Mesodermal cell (in vitro differentiated cells): Measurements from ENCODE around the gene IRF8.
"Not testable (repeated sequence)": the region's sequence is repeated elsewhere in the genome, so short reads cannot be mapped to it uniquely, and the experiment has no call there.

Source experiments
- H3K27ac ChIP-seq: 2 replicates; pipeline ENCODE4 v1.7.0; 2013; ENCODE audit warnings: mild to moderate bottlenecking, low read depth, low read length, moderate library complexity; ENCODE audit not compliant: severe bottlenecking
- H3K36me3 ChIP-seq: 2 replicates; pipeline ENCODE4 v1.7.1; 2013; ENCODE audit warnings: mild to moderate bottlenecking, low read length, moderate library complexity; ENCODE audit not compliant: control insufficient read depth, insufficient read depth
- H3K4me1 ChIP-seq: one replicate; pipeline ENCODE4 v1.7.1; 2013; ENCODE audit warnings: mild to moderate bottlenecking, low read length; ENCODE audit not compliant: insufficient read depth, control insufficient read depth, poor library complexity, severe bottlenecking
- H3K4me3 ChIP-seq: 2 replicates; pipeline ENCODE4 v1.7.0; 2013; ENCODE audit warnings: low read length, control low read depth, mild to moderate bottlenecking; ENCODE audit not compliant: insufficient read depth, poor library complexity, severe bottlenecking; ENCODE audit errors: extremely low read depth
- H3K9me3 ChIP-seq: 2 replicates; pipeline ENCODE4 v1.7.1; 2013; ENCODE audit warnings: mild to moderate bottlenecking, low read length, moderate library complexity; ENCODE audit not compliant: control insufficient read depth
- WGBS, 2 experiments: methylation state at CpG; one replicate each; pipeline ENCODE4 v1.1.5; 2013; ENCODE audit warnings: missing lambda C conversion rate in 2 of 2; ENCODE audit not compliant: insufficient coverage in 2 of 2; 5-methylcytosine and 5-hydroxymethylcytosine counted together

The IRF8 gene

DNA sequence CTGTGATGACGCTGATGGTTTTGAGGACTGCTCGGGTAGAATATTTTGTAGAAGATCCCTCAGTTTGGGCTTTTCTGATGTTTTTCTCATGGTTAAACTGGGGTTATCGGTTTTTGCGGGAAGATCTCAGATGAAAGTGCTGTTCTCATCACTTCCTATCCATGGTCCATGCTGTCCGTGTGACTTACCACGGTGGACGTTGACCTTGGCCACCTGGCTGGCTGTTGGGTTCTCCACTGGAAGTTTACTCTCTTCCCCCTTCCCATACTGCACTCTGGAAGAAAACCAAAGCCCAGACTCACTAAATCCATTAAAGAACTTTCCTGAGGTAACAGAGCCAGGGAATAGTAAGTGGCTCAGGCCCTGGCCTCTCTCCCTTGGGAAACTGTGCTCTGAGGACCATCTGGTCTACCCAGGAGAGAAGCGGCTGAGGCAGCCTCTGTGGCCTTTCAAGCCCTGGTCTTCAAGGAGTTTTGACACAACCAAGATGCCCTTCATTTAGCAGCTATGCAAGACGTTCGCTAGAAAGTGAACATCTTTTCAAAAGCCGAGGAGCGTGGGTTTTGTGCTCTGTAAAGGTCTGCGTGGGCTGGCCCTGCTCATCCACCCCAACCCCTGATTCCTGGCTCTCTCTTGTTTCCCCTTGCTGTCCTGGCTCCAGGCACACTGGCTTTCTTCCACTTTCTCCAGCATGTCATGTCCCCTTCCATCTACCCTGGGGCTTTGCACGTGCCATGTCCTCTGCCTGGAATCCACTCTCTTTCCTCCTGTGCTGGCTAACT is 43.1 kb downstream of the IRF8 start:
- Histone ChIP-seq H3K27ac (no peak overlapping the region), H3K36me3 (no peaks in the 10 kb centered on the region), H3K4me1 (no peaks in the 10 kb centered on the region), H3K9me3 (no peaks in the 10 kb centered on the region), H3K4me3 (no peak overlapping the region)
- 70 to 73% methylated on average over 14 of the region's 14 CpGs for WGBS, 2 experiments

DNA sequence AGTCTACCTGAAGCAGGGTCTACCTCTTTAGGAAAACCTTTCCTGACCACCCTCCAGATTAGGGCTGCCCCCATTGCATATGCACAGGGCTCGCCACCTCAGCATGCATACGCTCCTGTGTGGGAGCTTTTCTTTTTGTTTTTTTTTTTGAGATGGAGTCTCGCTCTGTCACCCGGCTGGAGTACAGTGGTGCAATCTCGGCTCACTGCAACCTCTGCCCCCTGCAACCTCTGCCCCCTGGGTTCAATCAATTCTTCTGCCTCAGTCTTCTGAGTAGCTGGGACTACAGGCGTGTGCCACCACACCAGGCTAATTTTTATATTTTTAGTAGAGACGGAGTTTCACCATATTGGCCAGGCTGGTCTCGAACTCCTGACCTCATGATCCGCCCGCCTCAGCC is 43.7 kb downstream of the IRF8 start:
- 82 to 100% methylated on average over 3 to 7 of the region's 10 CpGs for WGBS, 2 experiments
- not testable (repeated sequence) for H3K9me3 ChIP-seq, H3K4me1 ChIP-seq, H3K4me3 ChIP-seq, H3K36me3 ChIP-seq, H3K27ac ChIP-seq

DNA sequence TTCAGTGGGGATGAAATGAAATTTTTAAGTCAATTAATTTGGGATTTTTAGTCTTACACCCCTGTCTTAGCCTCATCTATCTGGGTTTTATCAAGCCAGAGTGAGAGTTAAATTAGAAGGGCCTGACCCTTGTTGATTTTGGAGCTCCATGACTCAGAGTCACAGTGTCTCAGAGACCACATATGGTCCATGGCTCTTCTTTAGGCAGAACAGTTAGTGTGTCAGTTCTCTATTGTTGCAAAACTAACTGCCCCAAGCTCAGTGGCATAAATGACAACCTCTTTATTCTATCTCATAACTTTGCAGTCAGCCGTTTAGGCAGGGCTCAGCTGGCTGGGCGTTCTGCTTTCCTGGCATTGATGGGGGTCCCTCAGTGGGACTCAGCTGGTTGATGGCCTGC is 44.7 kb downstream of the IRF8 start:
- H3K36me3 ChIP-seq: no peaks in the 10 kb centered on the region
- H3K9me3 ChIP-seq: no peaks in the 10 kb centered on the region
- H3K27ac ChIP-seq: no peak overlapping the region
- WGBS, 2 experiments: 62% methylated on average over 2 of the region's 2 CpGs; no CpG with 5 or more reads in 1 of the 2 experiments
- no peaks in the 10 kb centered on the region for H3K4me1 ChIP-seq
- H3K4me3 ChIP-seq: no peak overlapping the region

DNA sequence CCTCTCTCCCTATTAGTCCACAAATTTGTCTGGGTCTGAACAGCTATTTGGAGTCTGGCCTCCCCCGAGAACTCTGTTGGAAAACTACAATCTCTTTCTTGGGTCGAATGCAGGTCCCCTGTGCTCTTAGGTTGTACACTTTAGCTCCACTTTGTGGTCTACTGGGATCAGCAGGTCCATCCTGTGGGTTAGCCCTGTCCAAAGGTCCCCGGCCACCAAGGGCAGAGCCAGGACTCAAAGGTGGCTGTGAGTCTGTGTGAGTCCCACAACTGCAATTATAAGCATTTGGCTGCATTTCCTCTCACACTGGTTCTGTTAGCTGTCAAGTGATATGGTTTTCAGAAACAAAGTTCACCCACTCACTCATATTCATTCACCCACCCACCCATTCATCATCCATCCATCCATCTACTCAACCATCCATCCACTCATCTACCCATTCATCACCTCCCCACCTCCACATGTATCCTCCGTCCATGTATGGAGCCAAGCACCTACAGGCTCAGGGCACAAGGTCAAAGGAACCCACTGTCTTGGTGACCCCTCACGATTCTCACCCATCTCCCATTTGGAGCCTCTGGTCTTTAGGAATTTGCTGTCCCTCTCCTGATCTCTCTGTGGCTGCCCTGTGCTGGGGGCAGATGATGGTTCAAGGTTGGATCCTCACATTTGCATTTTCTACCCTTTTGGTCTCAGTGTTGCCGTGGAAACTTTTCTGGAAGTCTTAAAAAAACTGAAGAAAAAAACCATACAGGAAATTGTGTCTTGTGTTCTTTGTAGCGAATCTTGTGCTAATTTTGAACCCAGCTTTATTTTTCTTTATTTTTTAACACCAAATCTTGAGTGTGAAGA is 45.8 kb downstream of the IRF8 start:
- Histone ChIP-seq H3K4me3 (no peak overlapping the region), H3K36me3 (no peaks in the 10 kb centered on the region), H3K27ac (no peak overlapping the region), H3K9me3 (no peaks in the 10 kb centered on the region), H3K4me1 (no peaks in the 10 kb centered on the region)
- 88 to 91% methylated on average over 3 to 4 of the region's 7 CpGs for WGBS, 2 experiments

DNA sequence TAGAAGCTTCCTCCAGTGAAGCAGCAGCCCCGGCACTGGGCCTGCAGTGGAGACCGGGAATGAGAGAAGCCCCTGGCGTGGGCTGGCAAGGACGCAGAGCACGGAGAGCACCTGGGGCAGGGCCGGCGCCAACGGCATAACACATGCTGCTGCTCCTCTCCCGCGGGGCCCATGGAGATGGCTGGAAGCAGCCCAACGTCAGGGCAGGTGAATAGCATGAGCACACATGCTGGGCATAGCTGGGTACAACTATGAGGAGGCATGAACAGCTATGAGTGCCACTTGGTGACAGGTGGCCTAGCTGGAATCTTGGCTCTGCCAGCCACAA is 46.4 kb downstream of the IRF8 start:
- H3K4me1 ChIP-seq: no peaks in the 10 kb centered on the region
- no peaks in the 10 kb centered on the region for H3K9me3 ChIP-seq
- WGBS, 2 experiments: 93 to 95% methylated on average over 7 to 11 of the region's 11 CpGs
- H3K27ac ChIP-seq: no peak overlapping the region
- no peaks in the 10 kb centered on the region for H3K36me3 ChIP-seq
- no peak overlapping the region for H3K4me3 ChIP-seq

DNA sequence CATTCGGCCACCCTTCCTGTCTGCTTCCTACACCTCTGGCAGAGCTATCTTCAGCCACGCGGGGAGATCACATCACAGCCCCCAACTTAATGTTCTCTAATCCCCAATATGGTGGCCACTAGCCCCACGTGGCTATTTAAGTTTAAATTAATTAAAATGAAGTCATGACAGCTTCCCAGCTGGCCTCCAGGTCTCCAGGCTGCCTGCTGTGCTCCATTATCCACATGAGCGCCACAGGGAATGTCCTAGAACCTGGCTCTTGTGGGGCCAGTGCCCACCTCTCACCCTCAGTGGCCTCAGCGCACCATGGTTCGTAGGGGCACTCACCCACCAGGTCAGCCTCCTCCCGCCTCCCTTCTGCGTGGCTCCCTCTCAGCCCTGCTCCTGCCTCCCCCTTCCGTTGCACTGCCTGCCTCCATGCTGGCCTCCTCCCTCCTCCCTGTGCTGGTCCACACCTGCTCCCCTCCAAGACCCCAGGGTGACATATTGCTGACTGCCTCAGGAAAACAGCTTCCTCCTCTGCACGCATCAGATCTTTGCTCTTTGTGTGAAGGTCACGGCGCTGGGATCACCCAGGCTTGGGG is 47.7 kb downstream of the IRF8 start:
- H3K27ac ChIP-seq: no peak overlapping the region
- no peaks in the 10 kb centered on the region for H3K36me3 ChIP-seq
- H3K4me1 ChIP-seq: no peaks in the 10 kb centered on the region
- H3K9me3 ChIP-seq: no peaks in the 10 kb centered on the region
- WGBS, 2 experiments: 83 to 92% methylated on average over 10 of the region's 13 CpGs
- no peak overlapping the region for H3K4me3 ChIP-seq

DNA sequence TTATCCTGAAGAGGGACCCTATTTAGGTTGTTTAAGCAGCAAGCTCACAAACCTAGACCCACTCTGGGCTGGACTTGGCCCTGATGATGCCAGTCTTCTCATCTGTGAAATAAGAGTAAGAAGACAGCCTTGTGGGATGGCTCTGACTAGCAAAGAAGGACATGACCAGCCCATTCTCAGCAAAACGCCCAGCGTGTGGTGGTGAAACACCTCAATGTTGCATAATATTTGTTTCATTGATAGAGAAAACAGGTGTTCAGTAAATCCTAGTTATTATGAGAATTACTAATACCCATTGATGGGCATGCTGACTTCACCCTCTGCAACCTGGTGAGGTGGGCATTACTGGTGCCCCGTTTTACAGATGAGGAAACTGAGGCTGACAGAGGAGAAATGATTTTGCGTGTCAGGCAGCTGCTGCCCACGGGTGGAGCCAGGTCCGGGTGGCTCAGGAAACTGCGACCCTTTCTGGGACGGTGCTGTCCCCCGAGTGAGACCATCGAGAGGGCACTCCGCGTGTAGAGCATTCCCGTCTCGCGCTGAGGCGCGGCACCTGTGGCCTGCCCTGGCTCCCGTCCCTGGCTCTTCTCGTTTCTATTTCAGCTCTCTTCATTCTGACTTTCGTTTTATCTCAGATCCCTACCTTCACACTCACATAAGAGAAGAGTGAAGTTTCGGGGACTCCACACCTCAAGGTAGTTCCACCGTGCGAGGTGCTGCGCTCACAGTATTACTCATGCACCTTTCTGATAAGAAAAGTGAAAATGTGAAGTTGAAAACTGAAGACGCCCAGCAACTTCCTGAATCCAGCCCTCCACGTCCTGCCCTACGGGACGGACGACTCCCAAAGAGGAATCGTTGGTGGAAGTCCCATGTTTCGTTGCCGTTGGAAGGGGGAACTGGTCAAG is 48.5 kb downstream of the IRF8 start:
- whole genome bisulfite sequencing, 2 experiments: 96 to 97% methylated on average over 28 to 32 of the region's 32 CpGs
- Histone ChIP-seq H3K36me3 (no peaks in the 10 kb centered on the region), H3K27ac (no peak overlapping the region), H3K4me3 (no peak overlapping the region), H3K4me1 (no peaks in the 10 kb centered on the region), H3K9me3 (no peaks in the 10 kb centered on the region)

DNA sequence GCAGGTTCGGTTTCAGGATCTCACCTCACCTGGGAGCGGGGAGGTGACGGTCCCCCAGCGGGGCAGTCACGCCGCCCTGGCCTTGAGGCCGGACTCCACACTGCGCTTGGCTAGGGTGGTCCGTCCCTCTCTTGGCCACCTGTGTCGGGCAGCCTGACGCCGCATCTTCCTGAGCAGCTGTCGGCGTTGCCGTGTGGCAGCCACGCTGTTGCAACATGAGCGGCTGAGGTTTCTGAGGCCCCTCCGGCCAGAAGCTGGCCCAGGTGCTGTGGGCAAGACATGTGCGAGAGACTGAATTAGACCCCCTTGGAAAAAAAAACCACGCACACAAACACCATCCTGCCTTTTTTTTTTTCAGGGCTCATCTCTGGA is 49.2 kb downstream of the IRF8 start:
- no peaks in the 10 kb centered on the region for H3K36me3 ChIP-seq

DNA sequence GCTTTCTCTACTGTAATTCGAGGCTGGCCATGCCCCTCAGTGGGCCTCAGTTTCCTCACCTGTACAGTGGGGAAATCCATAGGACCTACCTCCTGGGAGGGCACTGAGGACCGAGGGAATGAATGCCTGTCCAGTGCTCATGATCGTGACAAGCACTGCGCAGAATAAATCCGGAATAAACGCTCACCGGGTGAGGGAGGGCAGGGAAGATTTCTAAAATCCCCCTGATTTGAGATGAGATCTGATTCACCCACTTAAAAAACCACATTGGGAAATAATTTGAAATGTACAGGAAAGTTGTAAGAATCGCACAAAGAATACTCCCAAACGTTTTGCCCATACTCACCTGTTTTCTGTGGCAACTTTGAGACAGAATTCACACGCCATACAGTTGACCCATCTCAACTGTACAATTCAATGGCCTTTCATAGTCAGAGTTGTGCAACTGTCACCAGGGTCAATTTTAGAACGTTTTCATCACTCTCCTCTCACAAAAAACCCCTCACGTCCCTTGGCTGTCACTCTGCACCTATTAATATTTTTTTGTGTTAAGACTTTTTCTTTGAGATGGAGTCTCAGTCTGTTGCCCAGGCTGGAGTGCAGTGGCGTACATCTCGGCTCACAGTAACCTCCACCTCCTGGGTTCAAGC is 49.8 kb downstream of the IRF8 start:
- 89% methylated on average over 6 to 11 of the region's 14 CpGs for WGBS, 2 experiments
- H3K4me3 ChIP-seq: no peak overlapping the region
- no peaks in the 10 kb centered on the region for H3K9me3 ChIP-seq
- H3K27ac ChIP-seq: no peak overlapping the region
- no peaks in the 10 kb centered on the region for H3K4me1 ChIP-seq
- H3K36me3 ChIP-seq: no peaks in the 10 kb centered on the region

More for the DNA sequence above, 49.2 kb downstream of the IRF8 start:
- no peak overlapping the region for H3K4me3 ChIP-seq
- WGBS, 2 experiments: 96% methylated on average over 15 to 20 of the region's 20 CpGs
- no peak overlapping the region for H3K27ac ChIP-seq
- no peaks in the 10 kb centered on the region for H3K4me1 ChIP-seq
- no peaks in the 10 kb centered on the region for H3K9me3 ChIP-seq
